Measurements from ENCODE around the gene CLDN15.

The CLDN15 gene

DNA sequence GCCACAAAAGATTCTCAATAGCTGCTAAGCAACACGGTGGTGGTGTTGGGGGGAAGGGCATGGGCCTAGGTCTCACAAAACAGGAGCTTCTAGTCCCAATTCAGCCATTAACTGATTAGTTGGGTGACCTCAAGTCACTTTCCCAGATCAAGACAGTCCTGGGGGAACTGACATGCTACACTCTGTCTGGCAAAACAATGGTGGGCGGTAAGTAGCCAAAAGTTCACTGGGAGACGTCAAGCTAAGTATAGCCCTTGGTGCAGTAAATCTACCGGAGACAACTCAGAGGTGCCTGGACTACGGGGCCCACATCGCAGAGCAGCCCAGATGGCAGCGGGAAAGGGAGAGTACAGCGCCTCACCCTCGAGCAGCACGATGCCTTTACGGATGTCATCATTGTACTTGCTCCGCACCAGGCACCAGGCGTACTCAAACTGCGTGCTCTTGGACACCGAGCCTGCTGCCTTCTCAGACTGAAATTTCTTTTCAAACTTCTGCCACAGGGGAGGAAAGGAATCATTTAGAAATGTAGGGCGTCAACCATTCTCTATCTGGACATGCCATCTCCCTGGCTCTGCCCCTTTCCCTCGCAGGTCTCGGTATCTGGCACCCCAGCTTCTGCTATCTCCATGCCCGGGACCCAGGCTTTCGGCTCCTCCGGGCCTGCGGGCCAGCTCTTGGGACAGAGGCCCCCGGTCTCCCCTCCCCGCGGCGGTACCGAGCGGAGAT lies 6.2 kb upstream of the CLDN15 start:
- no peak for DNase-seq

DNA sequence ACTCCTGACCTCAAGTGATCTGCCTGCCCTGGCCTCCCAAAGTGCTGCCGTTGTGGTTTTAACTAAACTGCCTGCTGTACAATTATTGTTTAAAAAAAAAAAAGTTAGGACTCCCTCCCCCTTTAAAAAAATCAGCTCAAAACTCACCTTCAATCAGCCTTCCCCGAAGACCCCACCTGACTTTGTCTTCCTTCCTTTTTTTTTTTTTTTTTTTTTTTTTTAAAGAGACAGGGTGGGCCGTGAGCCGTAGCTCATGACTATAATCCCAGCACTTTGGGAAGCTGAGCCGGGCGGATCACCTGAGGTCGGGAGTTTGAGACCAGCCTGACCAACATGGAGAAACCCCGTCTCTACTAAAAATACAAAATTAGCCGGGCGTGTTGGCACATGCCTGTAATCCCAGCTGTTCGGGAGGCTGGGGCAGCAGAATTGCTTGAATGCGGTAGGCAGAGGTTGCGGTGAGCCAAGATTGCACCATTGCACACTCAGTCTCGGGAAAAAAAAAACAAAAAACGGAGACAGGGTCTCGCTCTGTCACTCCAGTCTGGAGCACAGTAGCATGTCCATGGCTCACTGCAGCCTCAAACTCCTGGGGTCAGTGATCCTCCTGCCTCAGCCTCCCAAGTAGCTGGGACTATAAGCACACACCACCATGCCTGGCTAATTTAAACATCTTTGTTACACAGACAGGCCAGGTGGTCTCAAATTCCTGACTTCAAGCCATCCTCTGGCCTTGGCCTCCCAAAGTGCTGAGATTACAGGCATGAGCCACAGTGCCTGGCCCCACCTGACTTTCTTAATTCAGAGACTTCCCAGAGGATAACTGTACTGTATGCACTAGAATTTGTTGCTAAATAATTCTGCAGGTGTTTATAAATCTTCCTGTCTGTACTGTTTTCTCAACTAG lies 4.1 kb upstream of the CLDN15 start:
- no peak for DNase-seq

DNA sequence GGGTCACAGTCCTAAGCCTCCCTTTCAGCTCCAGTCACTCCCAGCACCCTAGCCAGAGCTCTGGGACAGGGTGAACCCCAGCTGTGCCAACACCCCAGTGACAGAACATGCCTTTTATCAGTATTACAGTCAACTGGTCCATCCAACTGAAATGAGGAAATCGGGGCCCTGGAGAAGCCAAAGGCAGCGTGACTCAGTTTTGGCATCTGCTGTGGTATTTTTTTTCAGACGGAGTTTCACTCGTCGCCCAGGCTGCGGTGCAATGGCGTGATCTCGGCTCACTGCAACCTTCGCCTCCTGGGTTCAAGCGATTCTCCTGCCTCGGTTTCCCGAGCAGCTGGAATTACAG lies 3.4 kb upstream of the CLDN15 start:
- no peak for DNase-seq

DNA sequence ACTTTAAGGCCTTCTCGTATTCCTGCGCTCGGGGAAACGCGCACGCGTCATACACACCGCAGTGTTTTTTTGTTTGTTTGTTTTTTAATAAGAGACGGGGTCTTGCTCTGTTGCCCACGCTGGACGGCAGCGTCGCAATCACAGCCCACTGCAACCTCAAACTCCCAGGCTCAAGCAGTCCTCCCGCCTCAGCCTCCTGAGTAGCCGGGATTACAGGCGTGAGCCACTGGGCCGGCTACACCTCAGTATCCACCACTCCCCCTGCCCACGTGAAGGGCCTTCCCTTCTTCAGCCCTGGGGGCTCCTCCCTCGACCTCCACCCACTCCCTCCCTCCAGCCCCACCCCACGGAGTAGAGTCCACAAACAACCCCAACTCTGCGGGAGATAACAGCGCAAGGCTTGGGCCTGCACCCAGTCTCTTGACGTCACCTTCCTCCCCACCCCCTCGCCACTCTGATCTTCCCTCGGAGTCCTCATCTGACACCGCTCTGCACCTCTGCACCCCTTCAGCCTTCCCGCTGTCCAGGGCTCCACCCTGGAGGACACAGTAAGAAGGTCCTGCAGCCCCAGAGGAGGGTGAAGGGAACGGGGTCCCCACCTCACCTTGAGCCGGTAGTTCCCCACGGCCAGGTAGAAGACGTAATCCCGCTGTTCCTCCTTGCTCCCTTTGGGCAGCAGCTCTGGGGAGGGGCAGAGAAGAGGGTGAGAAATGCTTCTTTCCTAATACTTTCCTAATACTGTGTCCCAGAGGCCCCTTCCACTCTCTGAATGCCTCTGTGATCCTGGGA lies 2.8 kb upstream of the CLDN15 start:
- DNase-seq = no peak

DNA sequence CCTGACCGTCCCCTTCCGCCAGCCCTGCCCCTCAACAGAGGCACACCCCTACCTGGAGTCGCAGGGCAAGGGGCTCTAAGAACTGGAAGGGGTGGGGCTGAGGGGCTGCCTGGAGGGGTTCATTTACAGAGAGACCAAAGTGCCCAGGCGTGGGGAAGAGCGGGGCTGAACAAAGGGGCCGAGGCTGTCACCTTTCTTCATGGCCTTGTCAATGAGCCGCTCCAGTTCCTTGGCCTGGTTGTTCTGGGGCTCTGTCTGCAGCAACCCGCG lies 2.3 kb upstream of the CLDN15 start:
- no peak for DNase-seq

DNA sequence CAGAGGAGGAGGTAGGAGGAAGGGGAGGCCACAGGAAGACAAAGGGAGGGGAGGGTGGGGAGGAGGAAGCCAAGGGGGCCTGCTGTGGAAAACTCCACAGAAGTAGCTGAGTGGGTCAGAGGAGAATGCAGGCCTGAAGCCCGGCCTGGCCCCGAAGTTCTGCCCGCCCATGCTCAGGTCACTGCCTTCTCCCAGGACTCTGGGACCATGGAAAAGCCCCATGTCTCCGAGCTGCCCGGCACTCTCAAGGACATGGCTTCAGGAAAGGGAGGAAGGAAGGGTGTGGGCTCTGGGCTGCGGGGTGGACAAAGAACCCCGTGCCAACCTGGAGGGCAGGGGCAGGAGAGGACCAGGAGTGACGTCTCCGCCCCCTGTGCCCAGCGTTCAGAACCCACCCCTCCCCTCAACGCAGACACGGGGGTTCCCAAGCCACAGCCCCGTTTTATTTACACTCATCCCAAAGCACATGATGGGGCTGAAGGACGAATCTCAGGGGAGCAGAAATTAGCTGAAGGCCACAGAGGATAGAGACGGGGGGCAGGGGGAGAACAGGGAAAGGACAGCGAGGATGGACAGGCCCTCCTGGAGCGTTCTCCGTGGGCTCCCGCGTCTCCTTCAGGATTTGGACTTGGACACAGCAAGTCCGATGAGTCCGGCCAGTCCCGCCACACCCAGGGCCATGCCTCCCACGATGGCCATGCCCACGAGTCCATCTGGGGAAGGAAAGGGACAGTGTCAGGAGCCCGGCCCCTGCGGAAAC lies 1.8 kb upstream of the CLDN15 start:
- DNase-seq = no peak

DNA sequence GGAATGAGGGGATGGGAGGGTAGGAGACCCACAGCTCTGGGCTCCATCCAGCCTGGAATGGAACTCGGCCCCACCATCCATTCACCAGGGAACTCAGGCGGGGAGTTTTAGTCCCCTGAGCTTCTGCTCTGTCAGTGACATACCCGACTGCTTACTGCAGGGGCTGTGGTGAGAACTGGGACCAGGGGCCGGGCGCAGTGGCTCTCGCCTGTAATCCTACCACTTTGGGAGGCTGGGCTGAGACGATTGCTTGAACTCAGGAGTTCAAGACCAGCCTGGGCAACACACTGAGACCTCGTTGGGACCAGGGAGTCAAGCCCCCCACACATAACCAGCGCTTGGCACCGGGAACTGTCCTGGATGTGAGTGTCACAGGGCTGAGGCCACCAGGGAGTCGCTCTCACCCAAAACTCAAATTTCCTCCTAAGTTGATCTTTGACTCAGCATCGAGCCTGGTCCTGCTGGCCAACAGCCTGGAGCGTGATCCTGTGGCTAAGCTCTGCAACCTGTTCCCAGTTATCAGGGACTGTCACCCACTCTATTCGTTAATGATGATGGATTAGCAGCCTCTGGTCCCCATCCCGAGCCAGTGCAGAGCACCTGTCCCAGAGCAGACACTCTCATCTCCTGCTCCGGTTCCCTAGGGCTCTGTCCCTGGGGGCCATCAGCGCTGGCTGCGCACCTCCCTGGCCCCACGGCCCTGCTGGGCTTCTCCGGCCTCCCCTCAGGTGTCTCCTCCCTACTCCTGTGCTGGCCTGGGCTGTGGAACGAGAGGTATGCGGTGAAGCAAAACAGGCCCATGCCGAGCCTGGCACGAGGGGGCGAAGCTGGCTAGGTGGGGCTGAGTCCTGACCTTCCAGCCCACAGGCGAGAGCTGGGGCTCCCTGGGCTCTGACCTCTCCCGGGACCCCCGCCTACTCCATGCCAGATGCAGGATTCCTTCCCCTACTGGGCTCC lies 902 bp upstream of the CLDN15 start:
- no peak for DNase-seq

DNA sequence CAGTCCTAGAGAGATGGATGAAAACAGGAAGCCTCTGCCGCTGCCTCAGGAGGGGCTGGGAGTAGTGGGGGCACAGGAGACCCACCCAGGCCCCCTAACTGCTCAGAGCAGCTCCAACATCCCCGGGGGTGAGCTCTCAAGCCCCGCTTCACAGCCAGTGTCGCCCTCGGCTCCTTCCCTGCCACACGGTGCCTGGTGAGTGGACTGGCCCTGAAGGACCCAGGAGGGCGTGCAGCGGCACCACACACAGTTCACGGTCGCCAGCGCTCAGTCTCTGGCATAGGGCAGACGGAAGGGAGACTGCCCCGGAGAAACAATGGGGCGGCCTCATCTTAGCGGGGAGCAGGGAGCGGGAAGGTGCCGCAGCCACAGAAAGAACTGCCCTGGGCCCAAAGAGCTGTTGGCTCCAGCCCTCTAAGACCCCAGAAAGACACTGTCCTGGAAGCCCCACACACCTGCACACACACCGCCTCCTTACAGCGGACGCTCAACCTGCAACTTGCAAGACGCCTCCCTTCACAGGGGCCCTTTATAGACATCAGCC lies 1.2 kb downstream of the CLDN15 start:
- no peak for DNase-seq

DNA sequence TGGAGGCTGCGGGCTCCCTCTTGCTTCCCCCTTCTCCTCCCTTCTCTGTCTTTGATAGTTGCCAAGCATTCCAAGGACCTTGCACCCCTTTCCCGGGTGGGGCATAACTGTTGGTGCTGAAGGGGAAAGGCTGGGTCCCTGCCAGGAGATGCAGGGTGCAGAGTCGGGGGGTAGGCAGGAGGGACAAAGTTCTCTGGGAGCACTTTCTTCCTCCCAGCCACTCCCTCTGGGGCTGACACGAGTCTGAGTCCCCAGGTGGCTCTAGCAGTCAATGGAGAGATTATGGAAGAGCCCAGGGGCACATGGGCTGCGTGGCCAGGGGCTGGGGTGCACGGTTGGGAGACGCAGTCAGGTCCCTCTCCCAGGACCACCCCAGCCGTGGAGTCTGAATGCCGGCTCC lies 2.1 kb downstream of the CLDN15 start:
- no peak for DNase-seq

DNA sequence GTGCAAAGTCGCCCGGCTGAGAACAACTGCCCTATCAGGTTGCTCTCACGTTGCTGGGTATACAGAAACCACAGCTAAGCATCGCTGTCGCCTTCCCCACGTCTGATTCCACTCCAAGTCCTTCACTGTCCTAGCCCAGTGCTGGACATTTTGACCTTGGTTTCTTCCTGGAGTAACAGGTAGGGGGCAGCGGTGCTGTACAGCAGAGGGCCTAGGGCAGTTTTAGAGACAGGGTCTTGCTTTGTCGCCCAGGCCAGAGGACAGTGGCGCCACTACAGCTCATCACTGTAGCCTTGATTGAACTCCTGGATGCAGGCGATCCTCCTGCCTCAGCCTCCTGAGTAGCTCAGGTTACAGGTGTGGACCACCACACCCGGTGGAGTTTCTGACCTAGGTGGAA lies 2.6 kb downstream of the CLDN15 start:
- DNase-seq = no peak

DNA sequence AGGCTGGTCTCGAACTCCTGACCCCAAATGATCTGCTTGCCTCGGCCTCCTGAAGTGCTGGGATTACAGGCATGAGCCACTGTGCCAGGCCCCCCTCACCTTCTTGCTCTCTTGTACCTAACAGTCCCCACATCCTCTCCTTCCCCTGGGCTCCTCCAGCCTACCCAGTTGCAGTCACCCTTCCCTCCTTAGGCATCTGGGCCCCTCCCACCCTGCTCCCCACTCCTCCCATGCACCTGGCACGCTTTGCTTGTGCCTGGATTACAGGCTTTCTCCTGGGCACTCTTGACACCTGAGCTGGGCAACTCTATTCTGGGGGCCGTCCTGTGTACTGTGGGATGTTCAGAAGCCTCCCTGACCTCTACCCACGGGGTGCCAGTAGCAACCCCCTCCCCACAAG lies 3.0 kb downstream of the CLDN15 start:
- DNase-seq = no peak

DNA sequence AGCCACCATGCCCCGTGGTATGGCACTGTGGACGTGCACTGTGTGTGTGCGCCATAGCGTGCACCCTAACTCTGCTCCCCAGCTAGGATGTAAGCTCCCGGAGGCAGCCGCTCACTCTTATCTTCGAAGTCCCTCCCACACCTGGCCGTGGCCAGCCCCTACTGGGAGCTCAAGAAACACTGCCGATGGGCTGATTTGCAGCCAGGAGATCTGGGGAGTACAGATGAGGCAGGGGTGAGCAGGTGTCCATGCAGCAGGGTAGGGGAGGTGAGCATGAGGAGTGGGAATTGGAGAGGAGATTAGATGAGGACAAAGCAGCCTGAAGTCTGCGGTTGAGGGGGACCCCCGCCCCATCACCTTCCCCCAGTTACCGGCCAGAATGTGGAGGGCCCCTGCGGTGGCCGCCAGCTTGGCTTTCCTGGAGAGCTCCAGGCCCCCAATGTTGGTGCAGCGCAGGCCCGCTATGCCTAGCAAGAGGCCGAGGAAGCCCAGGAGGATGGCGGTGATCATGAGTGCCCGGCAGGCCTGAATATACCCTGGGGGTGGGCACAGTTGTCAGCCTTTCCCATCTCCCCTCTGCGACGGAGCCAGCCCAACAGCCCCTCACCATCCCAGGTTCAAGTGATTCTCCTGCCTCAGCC lies 3.6 kb downstream of the CLDN15 start:
- DNase-seq = no peak

DNA sequence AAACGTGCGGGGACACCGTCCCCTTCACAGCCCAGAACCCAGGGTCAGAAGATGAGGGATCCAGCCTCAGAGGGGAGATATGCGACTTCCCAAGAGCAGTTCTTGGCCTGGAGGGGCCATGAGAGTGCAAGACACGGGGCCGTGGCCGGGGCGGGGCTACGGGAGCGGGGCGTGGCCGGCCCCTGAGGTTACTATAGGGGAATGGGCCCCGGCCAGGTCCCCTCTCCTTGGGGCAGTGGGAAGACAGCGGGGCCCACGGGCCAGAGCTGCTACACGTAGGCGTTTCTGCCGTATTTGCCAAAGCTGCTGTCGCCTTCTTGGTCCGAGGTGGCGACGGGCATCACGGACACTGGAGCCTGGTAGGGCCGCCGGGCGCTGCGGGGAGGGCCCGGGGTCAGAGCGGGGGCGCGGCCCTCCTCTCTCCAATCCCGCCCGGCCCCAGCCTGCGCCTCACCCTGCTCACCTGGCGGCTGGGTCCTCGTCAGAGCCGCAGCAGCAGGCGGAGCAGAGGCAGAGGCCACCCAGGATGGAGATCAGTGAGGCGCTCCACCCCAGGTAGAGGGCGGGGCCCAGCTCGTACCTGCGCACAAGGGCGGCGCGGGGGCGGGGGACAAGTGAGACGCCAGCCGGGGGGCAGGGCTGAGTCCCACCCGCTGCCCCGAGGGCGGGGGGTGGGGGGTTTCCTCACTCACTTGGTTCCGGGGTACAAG lies 5.3 kb downstream of the CLDN15 start:
- DNase-seq = no peak

DNA sequence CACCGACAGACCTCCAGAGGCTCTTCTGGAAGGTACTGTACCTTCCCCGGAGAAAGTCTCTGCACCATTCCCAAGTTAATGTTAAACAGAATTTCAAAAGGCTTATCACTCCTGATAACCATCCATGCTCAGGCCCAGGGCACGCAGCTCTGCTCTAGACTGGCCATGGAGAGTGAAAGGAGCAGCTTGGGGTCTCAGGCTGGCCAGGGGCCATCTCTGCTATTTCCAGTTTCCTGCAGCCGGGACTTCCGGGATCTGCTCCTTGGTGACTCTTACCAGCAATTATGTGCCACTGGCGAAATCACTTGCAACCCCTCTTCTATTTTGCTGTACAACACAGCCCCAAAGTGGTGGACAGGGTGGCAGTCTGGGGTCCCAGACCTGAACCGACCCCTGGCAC lies 6.0 kb downstream of the CLDN15 start:
- DNase-seq = no peak

DNA sequence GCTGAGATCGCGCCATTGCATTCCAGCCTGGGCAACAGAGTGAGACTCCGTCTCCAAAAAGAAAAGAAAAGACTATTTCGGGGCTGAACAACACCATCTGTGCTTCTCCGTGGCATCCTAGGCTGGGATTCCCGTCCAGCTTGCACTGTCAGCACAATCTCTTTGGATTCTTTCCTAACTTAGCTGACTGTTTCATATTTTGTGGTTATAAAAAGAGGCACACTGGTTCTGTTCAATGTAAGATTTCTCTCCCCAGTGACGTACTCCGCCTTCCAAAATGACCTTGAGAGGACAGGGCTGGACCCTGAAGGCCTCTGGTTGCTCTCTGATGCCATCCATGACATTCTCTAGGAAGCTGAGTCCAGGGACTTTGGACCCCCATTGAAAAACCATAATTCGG lies 10.9 kb downstream of the CLDN15 start:
- no peak for DNase-seq

DNA sequence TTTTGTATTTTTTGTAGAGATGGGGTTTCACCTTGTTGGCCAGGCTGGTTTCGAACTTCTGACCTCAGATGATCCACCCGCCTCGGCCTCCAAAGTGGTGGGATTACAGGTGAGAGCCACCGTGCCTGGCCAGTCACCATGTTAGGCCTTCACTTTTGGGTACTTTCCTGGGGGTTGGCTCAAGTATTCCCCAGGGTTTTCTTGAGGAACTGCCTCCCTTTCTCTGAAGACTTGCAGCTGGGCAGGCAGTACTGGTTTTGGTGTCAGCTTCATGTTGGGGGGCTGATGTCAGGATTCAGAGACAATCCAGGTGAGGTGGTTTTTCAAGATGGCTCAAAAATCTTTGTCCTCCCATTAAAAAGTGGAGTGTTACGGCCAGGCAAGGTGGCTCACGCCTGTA lies 12.0 kb downstream of the CLDN15 start:
- no peak for DNase-seq

DNA sequence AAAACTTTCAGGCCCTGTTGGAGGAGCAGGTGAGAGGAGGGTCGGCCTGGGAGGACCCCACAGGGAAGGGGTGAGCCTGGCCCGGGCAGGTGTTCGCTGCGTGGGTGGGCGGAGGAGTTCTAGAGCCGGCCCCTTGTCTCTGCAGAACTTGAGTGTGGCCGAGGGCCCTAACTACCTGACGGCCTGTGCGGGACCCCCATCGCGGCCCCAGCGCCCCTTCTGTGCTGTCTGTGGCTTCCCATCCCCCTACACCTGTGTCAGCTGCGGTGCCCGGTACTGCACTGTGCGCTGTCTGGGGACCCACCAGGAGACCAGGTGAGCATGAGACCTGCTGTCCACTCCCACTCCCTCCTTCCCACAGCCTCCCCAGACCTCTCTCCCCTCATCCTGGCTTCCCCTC lies 14.1 kb downstream of the CLDN15 start:
- no peak for DNase-seq

DNA sequence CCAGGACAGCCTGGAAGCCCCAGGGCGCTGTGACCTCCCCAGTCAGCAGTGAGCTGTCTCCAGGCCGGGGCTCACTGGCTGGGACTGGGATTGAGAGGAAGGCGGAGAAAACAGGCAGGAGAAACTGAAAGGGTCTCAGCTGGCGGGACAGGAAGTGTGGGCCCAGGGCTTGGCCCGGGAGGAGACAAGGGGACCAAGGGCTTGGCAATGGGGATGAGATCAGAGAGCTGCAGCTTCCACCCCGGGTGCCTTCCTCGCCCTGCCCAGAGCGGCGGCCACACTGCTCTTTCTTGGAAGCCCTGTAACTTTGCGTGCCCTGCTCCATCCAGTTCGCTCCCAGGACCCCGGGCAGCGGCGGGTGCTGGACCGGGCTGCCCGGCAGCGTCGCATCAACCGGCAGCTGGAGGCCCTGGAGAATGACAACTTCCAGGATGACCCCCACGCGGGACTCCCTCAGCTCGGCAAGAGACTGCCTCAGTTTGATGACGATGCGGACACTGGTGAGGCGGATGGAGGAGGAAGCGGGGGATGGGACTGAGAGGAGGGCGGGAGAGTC lies 15.2 kb downstream of the CLDN15 start:
- DNase-seq = no peak

DNA sequence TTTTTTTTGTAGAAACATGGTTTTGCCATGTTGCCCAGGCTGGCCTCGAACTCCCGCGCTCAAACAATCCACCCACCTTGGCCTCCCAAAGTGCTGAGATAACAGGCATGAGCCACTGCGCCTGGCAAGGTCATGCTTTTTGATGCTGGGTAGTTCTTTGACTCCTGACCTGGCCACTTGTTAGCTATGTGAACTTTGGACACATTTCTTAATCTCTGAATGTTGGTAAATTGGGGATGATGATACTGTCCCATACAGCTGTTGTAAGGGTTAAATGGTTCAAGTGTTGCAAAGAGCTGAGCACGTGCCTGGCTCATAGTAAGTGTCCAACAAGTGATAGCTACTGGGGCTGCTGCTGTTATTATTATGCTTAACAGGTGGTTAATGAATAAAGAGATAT lies 17.3 kb downstream of the CLDN15 start:
- no peak for DNase-seq
